Epithelial cell of umbilical artery (primary cell): ENCODE data around the gene NXNL1. TPM values are rescaled to one million over a fixed set of nuclear protein-coding genes. Genes with fewer than 3 reads are reported as not detected.

Source experiments
- total RNA-seq: library from RNA; depleted of rRNA; stranded (reverse); fragments of >200 nt; gene quantifications from 2 replicates; pipeline ENCODE4 v1.2.3, GENCODE V29; 2014

NXNL1 gene, protein sequence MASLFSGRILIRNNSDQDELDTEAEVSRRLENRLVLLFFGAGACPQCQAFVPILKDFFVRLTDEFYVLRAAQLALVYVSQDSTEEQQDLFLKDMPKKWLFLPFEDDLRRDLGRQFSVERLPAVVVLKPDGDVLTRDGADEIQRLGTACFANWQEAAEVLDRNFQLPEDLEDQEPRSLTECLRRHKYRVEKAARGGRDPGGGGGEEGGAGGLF
- total RNA-seq: not detected in 2 replicates

DNA sequence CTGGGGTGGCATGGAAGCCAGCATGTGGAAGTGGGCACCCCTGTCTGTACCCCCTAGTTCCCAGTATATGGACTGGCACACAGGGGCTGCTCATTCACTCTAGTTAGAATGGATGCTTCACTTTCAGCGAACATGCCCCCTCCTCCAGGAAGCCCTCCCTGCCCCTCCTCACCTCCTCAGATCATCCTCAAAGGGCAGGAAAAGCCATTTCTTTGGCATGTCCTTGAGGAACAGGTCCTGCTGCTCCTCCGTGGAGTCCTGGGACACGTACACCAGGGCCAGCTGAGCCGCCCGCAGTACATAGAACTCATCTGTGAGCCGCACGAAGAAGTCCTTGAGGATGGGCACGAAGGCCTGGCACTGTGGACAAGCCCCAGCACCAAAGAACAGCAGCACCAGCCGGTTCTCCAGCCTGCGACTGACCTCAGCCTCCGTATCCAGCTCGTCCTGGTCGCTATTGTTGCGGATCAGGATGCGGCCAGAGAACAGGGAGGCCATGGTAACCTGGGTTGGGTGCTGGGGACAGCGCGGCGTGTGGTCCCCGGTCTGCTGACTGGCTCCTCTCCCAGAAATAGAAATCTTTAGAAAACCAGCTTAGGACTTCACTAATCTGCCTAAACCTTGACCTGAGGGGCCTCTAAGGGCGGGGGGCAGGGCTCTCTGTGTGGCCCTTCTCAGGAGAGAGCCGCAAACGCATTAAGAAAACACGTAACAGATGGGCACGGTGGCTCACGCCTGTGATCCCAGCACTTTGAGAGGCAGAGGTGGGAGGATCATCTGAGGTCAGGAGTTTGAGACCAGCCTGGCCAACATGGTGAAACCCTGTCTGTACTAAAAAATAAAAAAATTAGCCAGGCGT, at the start of gene NXNL1:
Gene NXNL1 (minus strand): TSS at position 555 of the 859 bp plus-strand sequence. CDS start 57 bp downstream, at position 498.

DNA sequence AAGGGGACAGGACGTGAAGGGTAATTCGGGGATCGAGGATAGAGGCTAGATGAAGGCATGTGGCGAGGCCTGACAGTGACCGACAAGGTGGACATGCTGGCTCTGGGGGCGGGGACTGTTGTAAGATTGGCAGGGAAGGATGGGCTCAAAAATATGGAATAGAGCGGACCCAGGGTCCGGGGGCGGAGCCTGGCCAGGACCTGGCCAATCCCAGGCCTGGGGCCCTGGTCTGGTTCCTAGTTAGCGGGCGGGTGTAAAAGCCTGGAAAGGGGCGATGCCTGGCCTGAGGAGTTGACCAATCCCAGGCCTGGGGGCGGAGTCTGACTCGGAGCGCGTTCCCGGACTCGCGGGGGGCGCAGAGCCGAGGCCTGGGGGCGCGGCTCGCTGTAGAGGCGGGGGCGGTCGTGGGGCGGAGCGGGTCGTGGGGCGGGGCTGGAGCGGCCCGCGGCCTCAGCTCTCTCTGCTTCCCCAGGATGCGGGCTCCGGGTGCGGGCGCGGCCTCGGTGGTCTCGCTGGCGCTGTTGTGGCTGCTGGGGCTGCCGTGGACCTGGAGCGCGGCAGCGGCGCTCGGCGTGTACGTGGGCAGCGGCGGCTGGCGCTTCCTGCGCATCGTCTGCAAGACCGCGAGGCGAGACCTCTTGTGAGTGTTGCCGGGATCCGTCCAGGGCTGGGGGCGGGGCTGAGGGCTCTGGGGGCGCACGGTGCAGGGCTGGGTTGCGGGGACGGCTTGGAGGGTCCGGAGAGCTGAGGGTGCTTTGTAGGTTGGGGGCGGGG, 9.5 kb upstream of the NXNL1 start, which contains the start of gene SLC27A1:
Gene SLC27A1 (plus strand): TSS at position 457 of the 774 bp plus-strand sequence. CDS start 17 bp downstream, at position 474.

DNA sequence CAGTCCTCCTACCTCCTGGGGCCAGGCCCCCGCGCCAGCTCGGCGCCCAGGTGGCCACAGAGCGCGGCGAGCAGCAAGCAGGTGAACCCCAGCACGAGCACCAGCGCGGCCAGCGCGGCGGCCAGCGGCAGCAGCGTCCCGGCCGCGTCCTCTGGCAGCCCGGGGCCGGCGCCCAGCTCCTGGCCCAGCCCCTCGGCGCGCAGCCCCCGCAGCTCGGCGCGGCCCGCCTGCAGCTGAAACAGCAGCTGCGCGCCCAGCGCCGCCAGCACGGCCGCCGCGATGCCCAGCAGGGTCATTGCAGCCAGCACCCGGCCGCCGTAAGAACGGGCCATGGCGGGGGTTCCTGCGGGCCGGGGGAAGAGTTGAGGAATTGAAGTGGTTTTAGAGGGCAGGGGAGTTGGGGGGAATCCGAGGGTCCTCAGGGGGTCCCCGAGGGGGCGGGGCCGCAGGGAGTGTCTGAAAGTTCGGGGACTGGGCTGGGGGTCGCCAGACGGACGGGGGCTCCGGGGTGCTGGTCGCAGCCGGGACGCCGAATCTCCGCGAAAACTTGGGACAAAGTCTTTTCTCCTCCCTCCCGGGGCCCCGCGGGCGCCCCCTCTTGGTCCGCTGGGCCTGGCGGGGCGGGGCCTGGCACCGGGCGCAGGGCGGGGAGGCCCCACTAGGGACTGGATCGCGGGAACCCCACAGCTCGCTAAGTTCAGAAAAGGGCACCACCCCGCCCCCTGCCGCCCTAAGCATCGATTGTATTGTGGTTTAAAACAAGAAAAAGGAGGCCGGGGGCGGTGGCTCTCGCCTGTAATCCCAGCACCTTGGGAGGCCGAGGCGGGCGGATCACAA, 12.4 kb downstream of the NXNL1 start, which contains the start of gene TMEM221:
Gene TMEM221 (minus strand): TSS at position 538 of the 837 bp plus-strand sequence. CDS start 206 bp downstream, at position 332.

DNA sequence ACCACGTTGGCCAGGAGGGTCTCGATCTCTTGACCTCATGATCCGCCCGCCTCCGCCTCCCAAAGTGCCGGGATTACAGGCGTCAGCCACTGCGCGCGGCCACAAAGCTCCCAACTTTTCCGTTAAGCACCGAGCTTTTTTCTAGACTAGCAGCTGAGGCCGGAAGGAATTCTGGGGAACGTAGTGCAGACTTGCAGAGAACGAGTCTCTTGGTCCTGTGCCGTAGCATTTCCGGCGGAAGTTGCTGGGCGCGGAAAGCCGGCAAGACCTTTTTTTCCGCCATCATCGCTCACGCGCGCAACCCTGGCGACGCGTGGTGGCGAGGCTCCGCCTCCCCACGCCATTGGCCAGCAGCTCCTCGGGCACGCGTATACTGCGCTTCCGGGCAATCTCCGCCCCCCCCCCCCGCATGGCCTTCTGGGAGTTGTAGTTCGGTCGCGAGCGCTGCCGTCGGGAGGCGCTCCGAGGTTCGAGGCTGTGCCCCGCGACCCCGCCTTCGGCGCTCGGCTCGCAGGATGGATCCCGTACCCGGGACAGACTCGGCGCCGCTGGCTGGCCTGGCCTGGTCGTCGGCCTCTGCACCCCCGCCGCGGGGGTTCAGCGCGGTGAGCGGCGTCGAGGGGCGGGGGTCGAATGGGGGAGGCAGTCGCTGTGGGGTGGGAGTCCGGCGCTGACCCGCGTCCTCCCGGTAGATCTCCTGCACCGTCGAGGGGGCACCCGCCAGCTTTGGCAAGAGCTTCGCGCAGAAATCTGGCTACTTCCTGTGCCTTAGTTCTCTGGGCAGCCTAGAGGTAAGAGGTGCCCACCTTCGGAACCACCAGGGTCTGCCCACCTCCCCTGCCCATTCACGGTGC, 40.9 kb downstream of the NXNL1 start, which contains the start of gene MVB12A:
Gene MVB12A (plus strand): TSS at position 427 of the 854 bp plus-strand sequence. CDS start 89 bp downstream, at position 516.

Other genes starting within 250 kb of the NXNL1 start
- gene USE1, start 245.6 kb downstream of the NXNL1 start, total RNA-seq: 19.2 and 19.6 TPM in 2 replicates
- 4.1 and 4.2 TPM in 2 replicates for gene OCEL1, start 234.7 kb downstream of the NXNL1 start, total RNA-seq
- 49.7 and 55.8 TPM in 2 replicates for gene NR2F6, start 215.0 kb downstream of the NXNL1 start, total RNA-seq
- gene USHBP1, start 196.2 kb downstream of the NXNL1 start, total RNA-seq: 13.3 and 17.2 TPM in 2 replicates
- 134 and 168 TPM in 2 replicates for gene BABAM1, start 193.5 kb downstream of the NXNL1 start, total RNA-seq
- gene ANKLE1, start 179.0 kb downstream of the NXNL1 start, total RNA-seq: 0.65 and 1.4 TPM in 2 replicates
- 5.2 and 9.9 TPM in 2 replicates for gene ABHD8, start 157.5 kb downstream of the NXNL1 start, total RNA-seq
- gene MRPL34, start 155.1 kb downstream of the NXNL1 start, total RNA-seq: 33.8 and 37.7 TPM in 2 replicates
- gene DDA1, start 151.4 kb downstream of the NXNL1 start, total RNA-seq: 10.4 and 27.7 TPM in 2 replicates
- gene ANO8, start 126.1 kb downstream of the NXNL1 start, total RNA-seq: 3.6 and 3.8 TPM in 2 replicates
- 15.3 and 18.7 TPM in 2 replicates for gene GTPBP3, start 123.4 kb downstream of the NXNL1 start, total RNA-seq
- 0.61 and 4.5 TPM in 2 replicates for gene PLVAP, start 83.6 kb downstream of the NXNL1 start, total RNA-seq
- gene CCDC194, start 66.7 kb downstream of the NXNL1 start, total RNA-seq: under 0.01 and 1.2 TPM in 2 replicates
- gene BST2, start 55.3 kb downstream of the NXNL1 start, total RNA-seq: 146 and 1,184 TPM in 2 replicates
- 44.2 and 46.0 TPM in 2 replicates for gene MVB12A, start 40.9 kb downstream of the NXNL1 start, total RNA-seq
- gene TMEM221, start 12.3 kb downstream of the NXNL1 start, total RNA-seq: not detected in 2 replicates
- gene SLC27A1, start 9.6 kb upstream of the NXNL1 start, total RNA-seq: 7.8 and 9.6 TPM in 2 replicates
- 47.3 and 53.9 TPM in 2 replicates for gene PGLS, start 50.7 kb upstream of the NXNL1 start, total RNA-seq
- gene COLGALT1, start 94.7 kb upstream of the NXNL1 start, total RNA-seq: 72.8 and 87.1 TPM in 2 replicates
- gene UNC13A, start 227.4 kb upstream of the NXNL1 start, total RNA-seq: under 0.01 TPM in 1 of 2 replicates, not detected in the other